Measurements from ENCODE around the gene CEP152. TPM values are rescaled to one million over a fixed set of nuclear protein-coding genes. Genes with fewer than 3 reads are reported as not detected.

The CEP152 gene
- total and polyA plus RNA-seq, 2 of the 13 experiments (the other 11 are each of a cell fraction or from before 2014, with no cell fraction given): 1.3 to 14.7 TPM

DNA sequence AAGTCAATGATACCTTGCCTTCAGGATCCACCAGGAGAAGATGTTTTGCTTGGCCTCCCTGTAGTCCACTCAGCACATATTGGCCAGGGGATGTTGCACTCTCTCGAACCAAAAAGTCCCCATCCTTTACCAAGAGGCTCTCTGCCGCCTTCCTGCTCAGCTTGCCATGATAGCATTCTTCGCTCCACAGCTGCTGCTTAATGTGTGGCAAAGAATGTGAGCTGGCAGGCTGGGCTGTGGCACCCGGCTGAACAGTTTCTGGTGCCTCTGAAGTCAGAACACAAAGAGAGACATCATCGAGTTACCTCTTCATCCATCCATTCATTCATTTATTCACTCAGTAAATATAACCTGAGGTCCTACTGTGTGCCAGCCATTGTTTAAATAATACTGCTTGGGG lies 23.9 kb upstream of the CEP152 start (continued):
- TF ChIP-seq, protein P1, sequence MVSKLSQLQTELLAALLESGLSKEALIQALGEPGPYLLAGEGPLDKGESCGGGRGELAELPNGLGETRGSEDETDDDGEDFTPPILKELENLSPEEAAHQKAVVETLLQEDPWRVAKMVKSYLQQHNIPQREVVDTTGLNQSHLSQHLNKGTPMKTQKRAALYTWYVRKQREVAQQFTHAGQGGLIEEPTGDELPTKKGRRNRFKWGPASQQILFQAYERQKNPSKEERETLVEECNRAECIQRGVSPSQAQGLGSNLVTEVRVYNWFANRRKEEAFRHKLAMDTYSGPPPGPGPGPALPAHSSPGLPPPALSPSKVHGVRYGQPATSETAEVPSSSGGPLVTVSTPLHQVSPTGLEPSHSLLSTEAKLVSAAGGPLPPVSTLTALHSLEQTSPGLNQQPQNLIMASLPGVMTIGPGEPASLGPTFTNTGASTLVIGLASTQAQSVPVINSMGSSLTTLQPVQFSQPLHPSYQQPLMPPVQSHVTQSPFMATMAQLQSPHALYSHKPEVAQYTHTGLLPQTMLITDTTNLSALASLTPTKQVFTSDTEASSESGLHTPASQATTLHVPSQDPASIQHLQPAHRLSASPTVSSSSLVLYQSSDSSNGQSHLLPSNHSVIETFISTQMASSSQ (IDR thresholded peaks at IDR 0.05; ENCODE audit: low read depth): no peak
- TF ChIP-seq, protein P1 (CRISPR knock-in tag; IDR thresholded peaks at IDR 0.05; ENCODE audit: borderline replicate concordance): no peak
- no peak for TF ChIP-seq ZNF562 (CRISPR knock-in tag; IDR thresholded peaks at IDR 0.05; ENCODE audit: borderline replicate concordance)
- no peak for TF ChIP-seq ZNF839 (CRISPR knock-in tag; IDR thresholded peaks at IDR 0.05; ENCODE audit: borderline replicate concordance)
- TF ChIP-seq NAIF1 (CRISPR knock-in tag; IDR thresholded peaks at IDR 0.05; ENCODE audit: borderline replicate concordance): no peak
- no peak for TF ChIP-seq ZFP36 (IDR thresholded peaks at IDR 0.05; ENCODE audit: borderline replicate concordance, low read depth, low read length, partially characterized antibody)
- no peak for TF ChIP-seq ARNT (IDR thresholded peaks at IDR 0.05)
- no peak for TF ChIP-seq ZNF569 (CRISPR knock-in tag; IDR thresholded peaks at IDR 0.05; ENCODE audit: borderline replicate concordance)
- TF ChIP-seq JARID2 (CRISPR knock-in tag; IDR thresholded peaks at IDR 0.05; ENCODE audit: insufficient replicate concordance): no peak
- no peak for TF ChIP-seq ZNF263 (CRISPR knock-in tag; IDR thresholded peaks at IDR 0.05)
- TF ChIP-seq, protein P2, sequence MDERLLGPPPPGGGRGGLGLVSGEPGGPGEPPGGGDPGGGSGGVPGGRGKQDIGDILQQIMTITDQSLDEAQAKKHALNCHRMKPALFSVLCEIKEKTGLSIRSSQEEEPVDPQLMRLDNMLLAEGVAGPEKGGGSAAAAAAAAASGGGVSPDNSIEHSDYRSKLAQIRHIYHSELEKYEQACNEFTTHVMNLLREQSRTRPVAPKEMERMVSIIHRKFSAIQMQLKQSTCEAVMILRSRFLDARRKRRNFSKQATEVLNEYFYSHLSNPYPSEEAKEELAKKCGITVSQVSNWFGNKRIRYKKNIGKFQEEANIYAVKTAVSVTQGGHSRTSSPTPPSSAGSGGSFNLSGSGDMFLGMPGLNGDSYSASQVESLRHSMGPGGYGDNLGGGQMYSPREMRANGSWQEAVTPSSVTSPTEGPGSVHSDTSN (CRISPR knock-in tag; IDR thresholded peaks at IDR 0.05): no peak
- TF ChIP-seq, protein P3, sequence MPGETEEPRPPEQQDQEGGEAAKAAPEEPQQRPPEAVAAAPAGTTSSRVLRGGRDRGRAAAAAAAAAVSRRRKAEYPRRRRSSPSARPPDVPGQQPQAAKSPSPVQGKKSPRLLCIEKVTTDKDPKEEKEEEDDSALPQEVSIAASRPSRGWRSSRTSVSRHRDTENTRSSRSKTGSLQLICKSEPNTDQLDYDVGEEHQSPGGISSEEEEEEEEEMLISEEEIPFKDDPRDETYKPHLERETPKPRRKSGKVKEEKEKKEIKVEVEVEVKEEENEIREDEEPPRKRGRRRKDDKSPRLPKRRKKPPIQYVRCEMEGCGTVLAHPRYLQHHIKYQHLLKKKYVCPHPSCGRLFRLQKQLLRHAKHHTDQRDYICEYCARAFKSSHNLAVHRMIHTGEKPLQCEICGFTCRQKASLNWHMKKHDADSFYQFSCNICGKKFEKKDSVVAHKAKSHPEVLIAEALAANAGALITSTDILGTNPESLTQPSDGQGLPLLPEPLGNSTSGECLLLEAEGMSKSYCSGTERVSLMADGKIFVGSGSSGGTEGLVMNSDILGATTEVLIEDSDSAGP (CRISPR knock-in tag; IDR thresholded peaks at IDR 0.05; ENCODE audit: borderline replicate concordance): no peak
- TF ChIP-seq ZNF615 (CRISPR knock-in tag; IDR thresholded peaks at IDR 0.05; ENCODE audit: borderline replicate concordance): no peak
